Measurements from ENCODE around the gene POLR3C.

DNA sequence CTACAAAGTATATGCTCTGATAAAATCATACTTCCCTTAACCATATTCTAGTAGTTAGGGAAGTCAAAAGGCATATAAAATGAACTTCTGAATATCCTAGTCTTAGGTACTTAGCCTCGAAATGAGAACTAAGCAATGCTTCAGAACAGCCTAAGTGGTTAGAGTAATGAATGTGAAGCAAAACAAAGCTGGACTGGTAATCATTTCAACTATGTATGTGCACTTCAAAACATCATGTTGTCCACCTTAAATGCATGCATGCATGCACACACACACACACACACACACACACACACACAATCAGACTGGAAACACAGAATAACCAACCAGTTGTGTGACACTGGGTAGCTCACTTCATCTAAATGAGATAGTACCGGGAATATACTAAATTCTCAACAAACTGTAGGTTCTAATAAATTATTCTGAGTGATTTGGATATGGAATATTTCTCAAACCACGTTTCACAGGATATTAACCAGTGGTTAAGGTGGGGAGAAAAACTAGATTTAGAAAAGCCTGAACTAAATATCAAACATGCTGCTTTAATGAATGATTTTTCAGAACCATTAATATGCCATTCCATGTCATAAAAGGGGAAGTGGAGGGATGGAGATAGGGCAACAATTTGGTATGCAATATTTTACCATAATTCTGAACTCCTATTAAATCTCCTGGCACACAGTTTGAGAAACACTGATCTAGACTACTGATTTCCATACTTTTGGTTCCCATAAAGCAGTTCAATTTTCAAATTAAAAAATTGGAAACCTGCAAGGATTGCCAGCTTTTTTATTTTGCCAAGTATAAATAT, 19.6 kb upstream of the POLR3C start:
- TF ChIP-seq, protein P1, sequence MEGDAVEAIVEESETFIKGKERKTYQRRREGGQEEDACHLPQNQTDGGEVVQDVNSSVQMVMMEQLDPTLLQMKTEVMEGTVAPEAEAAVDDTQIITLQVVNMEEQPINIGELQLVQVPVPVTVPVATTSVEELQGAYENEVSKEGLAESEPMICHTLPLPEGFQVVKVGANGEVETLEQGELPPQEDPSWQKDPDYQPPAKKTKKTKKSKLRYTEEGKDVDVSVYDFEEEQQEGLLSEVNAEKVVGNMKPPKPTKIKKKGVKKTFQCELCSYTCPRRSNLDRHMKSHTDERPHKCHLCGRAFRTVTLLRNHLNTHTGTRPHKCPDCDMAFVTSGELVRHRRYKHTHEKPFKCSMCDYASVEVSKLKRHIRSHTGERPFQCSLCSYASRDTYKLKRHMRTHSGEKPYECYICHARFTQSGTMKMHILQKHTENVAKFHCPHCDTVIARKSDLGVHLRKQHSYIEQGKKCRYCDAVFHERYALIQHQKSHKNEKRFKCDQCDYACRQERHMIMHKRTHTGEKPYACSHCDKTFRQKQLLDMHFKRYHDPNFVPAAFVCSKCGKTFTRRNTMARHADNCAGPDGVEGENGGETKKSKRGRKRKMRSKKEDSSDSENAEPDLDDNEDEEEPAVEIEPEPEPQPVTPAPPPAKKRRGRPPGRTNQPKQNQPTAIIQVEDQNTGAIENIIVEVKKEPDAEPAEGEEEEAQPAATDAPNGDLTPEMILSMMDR (IDR thresholded peaks at IDR 0.05) = no peak
- TF ChIP-seq ZFX (IDR thresholded peaks at IDR 0.05; ENCODE audit: borderline replicate concordance) = no peak
